Neuronal stem cell (in vitro differentiated cells): ENCODE measurements around the gene RBMX.
"Not testable (repeated sequence)": the region's sequence is repeated elsewhere in the genome, so short reads cannot be mapped to it uniquely, and the experiment has no call there.

Source experiments
- DNase-seq: peaks from one replicate; pipeline ENCODE4 v3.0.0-alpha.2; 2013; ENCODE audit warnings: low spot score
- H2AFZ ChIP-seq: one replicate; pipeline ENCODE4 v1.6.1; 2013; ENCODE audit warnings: mild to moderate bottlenecking, low read length, inconsistent platforms
- H2AK5ac ChIP-seq: 2 replicates; pipeline ENCODE4 v1.6.1; 2013; ENCODE audit warnings: low read depth, mild to moderate bottlenecking, inconsistent platforms, low read length, moderate library complexity, mixed read lengths
- H2BK120ac ChIP-seq: 2 replicates; pipeline ENCODE4 v1.6.1; 2013; ENCODE audit warnings: low read depth, mild to moderate bottlenecking, inconsistent platforms, low read length, moderate library complexity, mixed read lengths
- H2BK12ac ChIP-seq: one replicate; pipeline ENCODE4 v1.6.1; 2013; ENCODE audit warnings: low read length, inconsistent platforms
- H2BK15ac ChIP-seq: 2 replicates; pipeline ENCODE4 v1.6.1; 2013; ENCODE audit warnings: mild to moderate bottlenecking, low read length, inconsistent platforms, mixed read lengths
- H2BK5ac ChIP-seq: one replicate; pipeline ENCODE4 v1.6.1; 2013; ENCODE audit warnings: inconsistent platforms, mild to moderate bottlenecking, low read length, moderate library complexity
- H3K14ac ChIP-seq: one replicate; pipeline ENCODE4 v1.6.1; 2013; ENCODE audit warnings: low read length, inconsistent platforms
- H3K18ac ChIP-seq: 2 replicates; pipeline ENCODE4 v1.6.1; 2013; ENCODE audit warnings: low read length, inconsistent platforms
- H3K23ac ChIP-seq: 2 replicates; pipeline ENCODE4 v1.6.1; 2013; ENCODE audit warnings: low read depth, mild to moderate bottlenecking, mixed read lengths, low read length, inconsistent platforms; ENCODE audit not compliant: poor library complexity
- H3K27ac ChIP-seq: replicated peaks from 3 replicates; pipeline ENCODE4 v1.5.1; 2013; ENCODE audit warnings: low read length, inconsistent platforms
- H3K27me3 ChIP-seq, 3 experiments: 2 replicates each; pipeline ENCODE4 v1.6.1; 2013; ENCODE audit warnings: low read length in 3 of 3, mild to moderate bottlenecking in 2 of 3, inconsistent platforms in 1 of 3, low read depth in 1 of 3, mixed read lengths in 1 of 3, moderate library complexity in 1 of 3; ENCODE audit not compliant: control insufficient read depth in 3 of 3, insufficient read depth in 3 of 3
- H3K36me3 ChIP-seq, 2 donors: replicated peaks in 1 of 2; 2 replicates each; pipeline ENCODE4 v1.6.1; 2013; ENCODE audit warnings: low read length in 2 of 2; ENCODE audit not compliant: control insufficient read depth in 2 of 2, insufficient read depth in 2 of 2
- H3K4ac ChIP-seq: 2 replicates; pipeline ENCODE4 v1.6.1; 2013; ENCODE audit warnings: inconsistent platforms, mild to moderate bottlenecking, low read length, moderate library complexity
- H3K4me1 ChIP-seq, 2 donors: 1 replicate in 1 of 2; 2 replicates in 1 of 2; pipeline ENCODE4 v1.6.1; 2013; ENCODE audit warnings: low read length in 2 of 2, low read depth in 1 of 2; ENCODE audit not compliant: control insufficient read depth in 2 of 2, insufficient read depth in 1 of 2
- H3K4me2 ChIP-seq: one replicate; pipeline ENCODE4 v1.6.1; 2013; ENCODE audit warnings: mild to moderate bottlenecking, low read length, inconsistent platforms; ENCODE audit not compliant: insufficient read depth, poor library complexity, severe bottlenecking
- H3K4me3 ChIP-seq, 2 donors: 2 replicates each; pipeline ENCODE4 v1.5.1; 2013; ENCODE audit warnings: low read length in 2 of 2, mild to moderate bottlenecking in 2 of 2, inconsistent platforms in 1 of 2, moderate library complexity in 1 of 2
- H3K79me1 ChIP-seq: one replicate; pipeline ENCODE4 v1.6.1; 2013; ENCODE audit warnings: low read depth, mild to moderate bottlenecking, inconsistent platforms, low read length, moderate library complexity
- H3K9ac ChIP-seq: one replicate; pipeline ENCODE4 v1.6.1; 2013; ENCODE audit warnings: mild to moderate bottlenecking, low read depth, low read length, inconsistent platforms; ENCODE audit not compliant: poor library complexity
- H3K9me3 ChIP-seq, 2 donors: replicated peaks in 1 of 2; 2 replicates each; pipeline versions ENCODE3 to v1.6.1; 2013; ENCODE audit warnings: low read length in 2 of 2, mild to moderate bottlenecking in 2 of 2, inconsistent platforms in 1 of 2, low read depth in 1 of 2, mixed read lengths in 1 of 2, moderate library complexity in 1 of 2; ENCODE audit not compliant: control insufficient read depth in 2 of 2, insufficient read depth in 1 of 2
- H4K8ac ChIP-seq: one replicate; pipeline ENCODE4 v1.6.1; 2013; ENCODE audit warnings: low read depth, mild to moderate bottlenecking, inconsistent platforms, low read length, moderate library complexity
- H4K91ac ChIP-seq: one replicate; pipeline ENCODE4 v1.6.1; 2013; ENCODE audit warnings: low read length, low read depth, mild to moderate bottlenecking, inconsistent platforms; ENCODE audit not compliant: poor library complexity
- WGBS, 2 donors: extraction: QIAGEN DNeasy Blood & Tissue Kit; methylation state at CpG; one replicate each; pipeline ENCODE4 v1.1.7; 2013; ENCODE audit warnings: missing lambda C conversion rate in 2 of 2, mixed read lengths in 1 of 2; ENCODE audit not compliant: insufficient read length in 2 of 2, insufficient replicate concordance in 1 of 2; ENCODE audit errors: extremely low coverage in 2 of 2; 5-methylcytosine and 5-hydroxymethylcytosine counted together

The RBMX gene

GRCh38 chrX:136911661-136912060 lies 31.1 kb upstream of the RBMX start:
- not testable (repeated sequence) for H2BK15ac ChIP-seq, H3K4me1 ChIP-seq, H4K91ac ChIP-seq, H2BK120ac ChIP-seq, H2AK5ac ChIP-seq, H2BK12ac ChIP-seq, H3K9ac ChIP-seq, H3K4me3 ChIP-seq, DNase-seq, H3K18ac ChIP-seq, H3K4ac ChIP-seq, H3K23ac ChIP-seq, H3K79me1 ChIP-seq, H3K27me3 ChIP-seq, H3K4me2 ChIP-seq, H3K27ac ChIP-seq, H4K8ac ChIP-seq, H2AFZ ChIP-seq, H3K36me3 ChIP-seq, H2BK5ac ChIP-seq, H3K14ac ChIP-seq, H3K9me3 ChIP-seq
- no CpG with 5 or more reads among the region's 7 CpGs for WGBS, 2 donors

GRCh38 chrX:136911253-136911652 lies 30.7 kb upstream of the RBMX start:
- no peak overlapping the region for H2BK120ac ChIP-seq
- no peak overlapping the region for H2AFZ ChIP-seq
- H3K9me3 ChIP-seq = no peaks in the 10 kb centered on the region
- H3K36me3 ChIP-seq = no peaks in the 10 kb centered on the region
- H2BK5ac ChIP-seq = no peak overlapping the region
- H3K18ac ChIP-seq = no peak overlapping the region
- no CpG with 5 or more reads among the region's 3 CpGs for WGBS, 2 donors
- H4K8ac ChIP-seq = no peak overlapping the region
- H4K91ac ChIP-seq = no peak overlapping the region
- H3K14ac ChIP-seq = no peak overlapping the region
- no peaks in the 10 kb centered on the region for H3K79me1 ChIP-seq
- no peak overlapping the region for H2BK15ac ChIP-seq
- peaks cover 0 to 2% of the 10 kb centered on the region in 2 donors for H3K4me1 ChIP-seq
- H3K4me2 ChIP-seq = no peak overlapping the region
- no peak overlapping the region for H2BK12ac ChIP-seq
- no peak overlapping the region for H3K9ac ChIP-seq
- H3K4me3 ChIP-seq = no peak overlapping the region
- H2AK5ac ChIP-seq = no peak overlapping the region
- no peak overlapping the region for H3K27ac ChIP-seq
- no peaks in the 10 kb centered on the region for H3K27me3 ChIP-seq
- H3K23ac ChIP-seq = no peak overlapping the region
- H3K4ac ChIP-seq = no peak overlapping the region
- DNase-seq = no peak

GRCh38 chrX:136910565-136911035 lies 30.1 kb upstream of the RBMX start:
- Histone ChIP-seq H2BK120ac (no peak overlapping the region), H3K4me3 (peak overlapping the region; percentile 57 to 79), H3K9ac (no peak overlapping the region), H2AK5ac (no peak overlapping the region), H3K18ac (no peak overlapping the region), H3K36me3 (no peaks in the 10 kb centered on the region), H3K4ac (no peak overlapping the region), H3K23ac (no peak overlapping the region), H2BK15ac (no peak overlapping the region), H4K91ac (no peak overlapping the region), H3K4me1 (peaks cover 0 to 2% of the 10 kb centered on the region in 2 donors), H3K9me3 (no peaks in the 10 kb centered on the region), H2BK12ac (no peak overlapping the region), H2AFZ (peak overlapping the region; percentile 95), H3K27ac (peak overlapping the region; percentile 91), H4K8ac (no peak overlapping the region), H3K4me2 (no peak overlapping the region), H3K27me3 (no peaks in the 10 kb centered on the region), H3K79me1 (no peaks in the 10 kb centered on the region), H2BK5ac (no peak overlapping the region), H3K14ac (no peak overlapping the region)
- no peak for DNase-seq
- no CpG with 5 or more reads among the region's 4 CpGs for WGBS, 2 donors

GRCh38 chrX:136909706-136910564 lies 29.4 kb upstream of the RBMX start:
- no peaks in the 10 kb centered on the region for H3K9me3 ChIP-seq
- peak overlapping the region; percentile 95 for H2AFZ ChIP-seq
- no CpG with 5 or more reads among the region's 26 CpGs for WGBS, 2 donors
- H3K4me2 ChIP-seq = peak overlapping the region; percentile 62
- H3K18ac ChIP-seq = peak overlapping the region; percentile 94
- H3K4me1 ChIP-seq = peaks cover 0 to 2% of the 10 kb centered on the region in 2 donors
- H2BK5ac ChIP-seq = no peak overlapping the region
- H4K91ac ChIP-seq = no peak overlapping the region
- H3K36me3 ChIP-seq = no peaks in the 10 kb centered on the region
- H2BK15ac ChIP-seq = peak overlapping the region; percentile 37
- H2BK120ac ChIP-seq = no peak overlapping the region
- no peak overlapping the region for H3K4ac ChIP-seq
- H2BK12ac ChIP-seq = no peak overlapping the region
- no peaks in the 10 kb centered on the region for H3K79me1 ChIP-seq
- no peaks in the 10 kb centered on the region for H3K27me3 ChIP-seq
- H3K9ac ChIP-seq = peak overlapping the region; percentile 78
- H3K27ac ChIP-seq = peak overlapping the region; percentile 91
- DNase-seq = peak; percentile 83
- peak overlapping the region; percentile 79 to 89 for H3K4me3 ChIP-seq
- no peak overlapping the region for H4K8ac ChIP-seq
- no peak overlapping the region for H2AK5ac ChIP-seq
- peak overlapping the region; percentile 31 for H3K23ac ChIP-seq
- H3K14ac ChIP-seq = peak overlapping the region; percentile 38
